Erythroblast (primary cell): ENCODE data around the gene PITPNM1.
A peak's percentile ranks its signal among the peaks of the same experiment; 100 is the strongest.

ENCODE experiments used
- DNase-seq, 2 experiments: peaks; one replicate each; lab custom pipeline; 2025; lab: John Stamatoyannopoulos, UW
- GATA1 ChIP-seq: IDR thresholded peaks from 2 replicates; pipeline ENCODE4 v1.6.1; 2011; ENCODE audit warnings: low read depth, mild to moderate bottlenecking, control low read depth, low read length, moderate library complexity
- POLR2A ChIP-seq: IDR thresholded peaks from 2 replicates; pipeline ENCODE4 v1.6.1; 2011; ENCODE audit warnings: mild to moderate bottlenecking, low read length

Gene PITPNM1

DNA sequence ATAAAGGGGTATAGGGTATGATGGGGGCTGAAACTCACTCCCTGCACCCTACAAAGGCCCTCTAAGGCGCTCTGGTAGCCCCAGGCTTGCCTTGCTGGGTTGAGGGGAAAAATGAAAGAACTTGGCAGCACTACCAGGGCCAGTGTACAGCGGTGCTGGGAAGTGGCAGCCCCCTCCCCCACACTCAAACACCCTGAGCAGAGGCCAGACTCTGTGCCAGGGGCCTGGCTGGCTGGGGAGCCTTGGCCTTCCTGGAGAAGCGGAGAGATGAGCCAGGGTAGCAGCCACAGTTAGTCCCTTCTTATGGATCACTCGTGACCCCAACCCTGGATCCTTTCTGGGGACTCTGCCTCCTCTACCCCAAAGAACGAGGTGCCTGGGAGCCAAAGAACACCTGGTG, 38.8 kb downstream of the PITPNM1 start:
- DNase-seq = no peak

DNA sequence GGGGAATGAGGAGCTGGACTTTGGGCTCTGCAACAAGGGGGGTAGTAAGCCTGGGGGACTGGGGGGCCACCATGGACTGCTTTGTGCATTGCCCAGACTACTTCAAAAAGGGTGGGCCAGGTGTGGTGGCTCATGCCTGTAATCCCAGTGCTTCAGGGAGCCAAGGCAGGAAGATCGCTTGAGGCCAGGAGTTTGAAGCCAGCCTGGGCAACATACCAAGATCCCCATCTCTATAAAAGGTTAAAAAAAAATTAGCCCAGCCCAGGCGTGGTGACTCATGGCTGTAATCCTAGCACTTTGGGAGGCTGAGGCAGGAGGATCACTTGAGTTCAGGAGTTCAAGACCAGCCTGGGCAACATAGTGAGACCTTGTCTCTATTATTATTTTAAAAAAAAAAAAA, 39.6 kb downstream of the PITPNM1 start:
- peak; percentile 50 to 67 for DNase-seq

More for the DNA sequence above, 38.8 kb downstream of the PITPNM1 start:
- TF ChIP-seq GATA1 = no peak
- TF ChIP-seq POLR2A = no peak

DNA sequence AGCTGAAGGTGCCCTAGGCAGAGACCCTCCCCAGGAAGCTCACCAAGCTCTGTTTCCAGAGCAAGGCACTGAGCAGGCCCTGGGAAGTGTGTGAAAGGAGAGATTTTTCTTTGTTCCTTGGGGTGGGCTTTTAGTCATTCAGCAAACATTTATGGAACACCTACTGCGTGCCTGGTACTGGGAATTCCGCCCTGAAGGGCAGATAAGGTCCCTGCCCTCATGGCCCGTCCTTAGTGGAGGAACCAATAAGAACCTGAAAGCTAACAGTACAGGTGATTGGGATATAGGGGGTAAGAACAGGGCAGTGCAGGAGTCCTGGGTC, 40.0 kb downstream of the PITPNM1 start:
- TF ChIP-seq POLR2A (no peak), GATA1 (no peak)
- DNase-seq = no peak

DNA sequence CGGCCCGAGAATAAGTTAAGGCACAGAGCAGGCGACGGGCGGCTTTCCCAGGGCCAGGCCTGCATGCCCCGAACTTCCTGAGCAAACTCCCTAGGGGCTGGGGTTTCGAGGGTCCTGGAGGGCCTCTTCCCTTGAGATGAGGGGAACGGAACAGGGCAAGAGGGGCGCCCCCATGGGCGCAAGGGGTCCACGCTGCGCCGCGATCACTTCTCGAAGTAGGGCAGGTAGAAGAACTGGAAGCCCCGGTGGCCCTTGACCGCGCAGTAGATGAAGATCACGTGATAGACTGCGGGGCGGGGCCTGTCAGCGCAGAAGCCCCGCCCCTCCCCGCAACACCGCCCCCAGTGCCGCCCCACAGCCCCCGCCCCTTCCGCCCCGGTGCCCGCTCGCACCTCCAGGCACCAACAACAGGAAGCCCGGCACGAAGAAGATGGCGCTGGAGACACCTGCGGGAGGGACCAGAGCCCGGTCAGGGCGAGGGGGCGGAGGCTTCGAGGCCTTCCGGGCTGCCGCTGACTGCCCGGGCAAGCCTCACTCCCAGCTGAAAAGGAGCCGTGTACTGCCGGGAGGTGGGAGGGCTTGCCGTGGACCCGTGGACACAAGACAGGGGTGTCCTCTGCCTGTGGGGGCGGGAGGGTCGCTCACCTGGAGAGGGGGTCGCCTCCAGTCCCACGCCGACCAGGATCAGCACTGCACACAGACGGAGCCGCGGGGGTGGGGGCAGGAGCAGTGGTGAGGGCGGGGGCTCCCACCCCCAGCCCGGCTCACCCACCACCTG, 40.6 kb downstream of the PITPNM1 start:
- peak; percentile 91 to 96 for DNase-seq
- TF ChIP-seq GATA1 (no peak), POLR2A (peak; percentile 47)

DNA sequence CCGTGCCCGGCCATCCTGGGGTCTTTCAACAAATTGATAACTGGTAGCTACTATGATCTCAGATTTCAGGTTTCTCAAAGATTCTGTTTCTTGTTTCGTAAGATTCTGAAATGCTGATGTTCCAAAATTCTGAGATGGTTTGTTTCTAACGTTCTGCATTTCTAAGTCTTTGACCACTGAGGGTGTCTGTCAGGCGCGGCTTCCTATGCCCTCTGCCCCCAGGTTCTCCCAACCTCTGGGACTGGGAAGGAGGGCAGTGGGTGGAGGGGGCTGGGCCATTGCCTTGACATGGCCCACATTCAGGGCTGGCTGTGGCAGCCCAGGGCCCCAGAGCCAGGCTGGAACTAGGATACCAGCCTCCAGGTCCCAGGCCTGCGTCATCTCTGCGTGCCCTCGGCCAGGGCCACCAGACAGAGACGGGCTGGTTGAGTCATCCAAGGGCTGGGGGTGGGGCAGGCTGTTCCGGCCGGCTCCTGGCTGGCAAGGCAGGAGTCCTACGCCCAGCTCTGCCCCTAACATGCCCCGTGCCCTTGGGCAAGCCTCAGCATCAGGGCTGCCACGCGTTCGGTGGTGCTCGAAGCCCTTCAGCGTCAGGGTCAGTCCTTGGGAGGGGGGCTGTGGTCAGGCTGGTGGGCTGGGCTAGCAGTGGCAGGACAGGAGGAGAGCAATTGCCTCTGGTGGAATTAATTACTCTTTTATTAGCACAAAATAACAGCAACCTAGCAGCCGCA, 41.3 kb downstream of the PITPNM1 start:
- DNase-seq = peak; percentile 35 to 62
- TF ChIP-seq GATA1 (no peak), POLR2A (peak; percentile 28)

DNA sequence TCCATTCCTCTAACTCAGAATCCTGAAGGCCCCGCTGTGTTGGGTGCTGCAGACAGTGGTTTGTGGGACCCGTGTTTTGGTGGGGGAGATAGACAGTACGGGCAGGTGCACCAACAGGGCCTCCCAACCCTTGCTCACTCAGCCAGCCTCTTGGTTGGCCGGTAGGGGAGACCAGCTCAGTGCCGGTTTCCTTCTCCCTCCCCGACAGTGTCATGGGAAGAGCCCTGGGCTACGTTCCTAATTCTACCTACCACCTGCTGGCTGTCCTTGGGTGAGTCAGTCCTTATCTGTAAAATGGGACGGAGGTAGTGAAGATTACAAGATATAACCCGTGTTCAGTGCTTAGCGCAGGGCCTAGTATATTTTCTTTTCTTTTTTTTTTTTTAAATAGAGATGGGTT, 42.0 kb downstream of the PITPNM1 start:
- no peak for TF ChIP-seq GATA1
- TF ChIP-seq POLR2A = no peak
- DNase-seq = no peak

DNA sequence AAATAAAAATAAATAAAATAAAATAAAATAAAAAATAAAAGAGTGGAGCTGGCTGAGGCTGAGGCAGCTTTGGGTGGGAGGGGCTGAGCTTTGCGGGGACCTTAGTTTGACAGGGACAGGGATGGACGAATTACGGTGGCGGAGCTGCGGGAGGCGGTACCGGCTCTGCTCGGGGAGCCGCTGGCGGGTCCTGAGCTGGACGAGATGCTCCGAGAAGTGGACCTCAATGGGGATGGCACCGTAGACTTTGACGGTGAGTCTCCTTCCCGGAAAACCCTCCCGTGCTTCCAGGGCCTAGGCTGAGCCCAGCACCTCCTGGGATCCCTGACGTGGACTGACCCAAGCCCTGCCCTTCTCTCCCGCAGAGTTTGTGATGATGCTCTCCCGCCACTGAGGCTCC, 46.9 kb downstream of the PITPNM1 start:
- no peak for DNase-seq
- TF ChIP-seq POLR2A = no peak
- no peak for TF ChIP-seq GATA1

DNA sequence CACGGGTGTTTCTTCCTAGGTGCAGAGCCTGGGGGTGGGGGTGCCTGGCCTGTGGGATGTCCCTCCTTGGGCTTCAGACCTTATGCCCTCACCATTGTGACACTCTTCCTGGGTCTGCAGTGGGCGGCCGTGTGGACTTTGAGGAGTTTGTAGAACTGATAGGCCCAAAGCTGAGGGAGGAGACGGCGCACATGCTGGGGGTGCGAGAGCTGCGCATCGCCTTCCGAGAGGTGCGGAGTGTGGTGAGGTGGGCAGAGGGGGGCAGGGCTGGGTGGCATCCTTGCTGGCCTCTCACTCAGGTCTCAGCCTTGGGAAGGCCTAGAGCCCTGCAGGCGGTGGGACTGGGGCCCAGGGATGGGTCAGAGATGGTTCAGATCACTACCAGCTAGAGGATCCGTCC, 47.7 kb downstream of the PITPNM1 start:
- no peak for DNase-seq
- TF ChIP-seq GATA1 (no peak), POLR2A (no peak)

DNA sequence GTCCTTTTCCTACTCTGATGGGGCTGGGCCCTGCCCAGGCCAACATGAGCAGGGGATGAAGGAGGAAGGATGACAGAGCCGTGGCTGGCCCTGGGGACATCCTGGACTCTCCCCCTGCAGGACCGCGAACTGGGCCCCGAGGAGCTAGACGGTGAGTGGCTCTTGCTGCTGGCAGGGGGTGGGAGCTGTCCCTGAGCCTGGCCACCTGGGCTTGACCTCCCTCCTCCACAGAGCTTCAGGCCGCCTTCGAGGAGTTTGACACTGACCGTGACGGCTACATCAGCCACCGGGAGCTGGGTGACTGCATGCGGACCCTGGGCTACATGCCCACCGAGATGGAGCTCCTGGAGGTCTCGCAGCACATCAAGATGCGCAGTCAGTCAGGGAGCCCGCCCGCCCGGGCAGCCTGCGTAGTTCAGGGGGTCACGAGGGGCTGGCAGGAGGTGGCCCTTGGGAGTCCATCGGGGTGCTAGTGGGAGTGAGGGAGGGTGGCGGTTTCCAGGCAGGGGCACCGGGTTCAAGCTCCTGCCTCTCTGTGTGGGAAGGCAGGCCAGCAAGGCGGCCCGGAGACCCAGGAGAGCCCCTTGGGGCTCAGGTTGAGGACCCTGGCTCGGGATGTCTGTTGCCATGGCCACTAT, 49.0 kb downstream of the PITPNM1 start:
- TF ChIP-seq GATA1 (no peak), POLR2A (no peak)
- no peak for DNase-seq

DNA sequence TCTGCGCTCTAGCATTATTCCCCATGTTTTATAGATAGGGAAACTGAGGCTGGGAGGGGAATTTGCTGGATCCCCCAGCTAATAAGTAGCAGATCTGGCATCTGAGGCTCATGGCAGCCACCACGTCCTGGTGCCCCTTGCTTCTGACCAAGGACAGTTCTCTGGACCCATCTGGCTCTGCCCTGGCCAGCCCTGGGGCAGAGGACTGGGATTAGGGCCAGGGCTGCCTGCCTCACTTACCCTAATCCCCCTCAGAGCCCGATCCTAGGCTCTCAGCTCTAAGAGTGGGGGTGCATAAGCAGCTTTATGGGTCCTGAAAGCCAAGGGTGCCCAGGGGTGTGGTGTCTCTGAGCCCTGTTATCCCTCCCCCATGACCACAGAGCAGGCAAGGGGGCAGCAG, 50.1 kb downstream of the PITPNM1 start, which contains the start of gene CABP4:
Gene CABP4, plus strand, starts transcription at position 301 of the 400 bp plus-strand sequence. Its CDS starts 70 bp downstream, at position 371.
- no peak for TF ChIP-seq GATA1
- no peak for TF ChIP-seq POLR2A
- DNase-seq = no peak

DNA sequence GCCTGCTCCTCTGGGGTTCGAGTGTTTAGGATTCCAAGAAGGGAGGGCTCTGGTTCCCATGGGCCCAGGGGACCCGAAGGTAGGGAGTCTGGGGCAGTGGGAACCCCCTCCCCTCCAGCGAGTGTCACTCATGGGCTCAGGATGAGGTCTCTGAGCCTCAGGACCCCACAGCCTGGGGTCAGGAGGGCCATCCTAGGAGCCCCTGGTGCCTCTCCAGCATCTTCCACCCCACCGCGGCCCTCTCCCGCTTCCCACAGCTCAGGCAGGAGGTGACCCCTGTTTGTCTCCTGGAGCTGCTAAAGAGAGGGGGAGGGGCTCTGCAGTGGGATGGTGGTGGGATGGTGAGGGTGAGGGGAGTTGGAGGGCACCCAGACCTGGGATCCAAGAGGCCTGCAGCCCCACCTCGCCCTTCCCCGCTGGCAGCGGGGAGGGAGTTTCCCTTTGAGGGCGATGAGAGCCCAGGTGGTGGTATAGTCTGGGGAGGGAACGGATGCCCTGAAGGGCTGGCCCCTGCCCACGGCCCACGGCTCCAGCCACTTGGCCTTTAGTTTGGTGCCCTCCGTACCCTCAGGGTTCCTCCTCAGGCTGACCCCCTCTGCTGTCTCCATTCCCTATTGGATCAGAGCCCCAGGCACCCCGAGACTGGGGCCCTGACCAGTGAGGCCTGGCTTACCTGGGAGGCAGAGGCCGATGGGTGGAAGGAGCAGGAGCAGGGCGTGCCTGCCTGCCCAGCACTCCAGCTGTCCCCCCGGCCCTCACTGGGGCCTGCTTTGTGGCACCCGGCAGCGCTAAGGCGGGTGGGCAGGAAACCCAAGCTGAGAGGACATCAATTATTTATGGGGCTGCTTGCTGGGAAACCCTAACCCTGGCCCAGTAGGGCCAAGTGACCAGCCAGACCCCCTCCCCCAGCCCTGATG, 51.1 kb downstream of the PITPNM1 start:
- TF ChIP-seq GATA1 (no peak), POLR2A (no peak)

DNA sequence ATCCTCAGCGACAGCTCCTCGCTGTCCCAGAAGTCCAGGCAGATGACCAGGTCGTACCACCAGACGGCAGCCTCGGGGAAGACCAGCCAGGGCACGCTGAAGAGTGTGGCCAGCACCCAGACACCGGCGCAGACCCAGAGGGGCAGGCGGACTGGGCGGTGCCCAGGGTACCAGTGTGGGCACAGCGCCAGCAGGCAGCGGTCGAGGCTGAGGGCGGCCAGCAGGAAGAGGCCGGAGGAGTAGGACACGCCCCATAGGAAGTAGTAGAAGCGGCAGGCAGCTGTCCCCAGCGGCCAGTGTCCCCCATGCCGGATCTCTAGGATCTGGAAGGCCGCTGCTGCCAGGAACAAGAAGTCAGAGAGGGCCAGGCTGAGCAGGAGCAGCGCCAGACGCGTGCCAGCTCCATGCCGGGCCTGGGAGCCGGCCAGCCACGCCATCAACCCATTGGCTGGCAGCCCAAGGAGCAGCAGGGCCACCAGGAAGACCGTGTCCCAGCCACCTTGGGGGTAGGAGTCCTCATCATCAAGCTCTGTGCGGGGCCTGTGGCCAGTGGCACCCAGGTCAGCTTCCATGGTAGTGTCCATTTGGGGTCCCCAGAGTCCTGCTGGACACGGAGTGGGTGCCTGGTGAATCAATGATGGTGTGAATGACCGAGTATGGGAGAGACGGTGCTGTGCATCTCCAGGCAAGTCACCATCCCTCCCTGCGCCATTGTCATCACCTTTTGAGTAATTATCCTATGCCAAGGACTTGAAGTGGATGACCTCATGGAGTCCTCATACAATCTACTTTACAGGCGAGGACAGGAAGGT, 52.8 kb downstream of the PITPNM1 start, which contains the start of gene GPR152:
Gene GPR152, minus strand, starts transcription at position 589 of the 812 bp plus-strand sequence. Its CDS starts 5 bp downstream, at position 584.
- TF ChIP-seq POLR2A = no peak
- TF ChIP-seq GATA1 = no peak
- no peak for DNase-seq

More for the DNA sequence above, 51.1 kb downstream of the PITPNM1 start:
- DNase-seq = no peak
